RCC 7860 (cell line): ENCODE measurements around the gene ICE2.

Experiments
- DNase-seq: peaks from one replicate; pipeline ENCODE4 v3.0.0-alpha.2; 2015; ENCODE audit warnings: low spot score
- FAIRE-seq: peaks from 2 replicates; lab custom pipeline; 2012; peaks lifted over from hg19 to GRCh38; lab: Jason Lieb, UNC

ICE2 gene

DNA sequence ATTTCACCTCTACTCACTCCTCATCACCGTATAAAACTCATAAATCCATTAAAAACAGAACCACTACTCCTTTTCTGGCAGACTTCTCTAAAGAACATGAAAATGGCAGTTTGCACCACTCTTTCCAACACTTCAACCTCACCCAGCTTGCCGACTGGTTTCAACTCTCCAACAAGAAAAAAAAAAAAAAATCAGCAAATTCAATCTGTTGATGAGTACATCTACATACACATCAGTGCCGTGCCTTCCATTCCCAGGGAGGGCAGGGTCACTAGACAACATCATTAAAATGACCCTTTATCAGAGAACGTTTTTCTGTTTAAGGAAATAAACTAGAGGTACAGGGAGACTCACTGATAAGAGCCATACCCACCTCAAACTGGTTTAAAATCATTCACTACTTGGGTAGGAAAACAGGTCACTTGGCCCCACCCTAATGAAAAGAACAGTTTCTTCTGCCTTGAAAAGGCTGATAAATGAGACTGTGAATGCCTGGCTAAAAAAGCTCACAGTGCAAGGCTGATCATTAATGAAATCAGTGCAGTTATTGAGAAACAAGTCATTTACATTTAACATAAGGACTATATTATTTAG is 87.1 kb downstream of the ICE2 start:
- DNase-seq (peak; percentile 4), FAIRE-seq (no peak)

DNA sequence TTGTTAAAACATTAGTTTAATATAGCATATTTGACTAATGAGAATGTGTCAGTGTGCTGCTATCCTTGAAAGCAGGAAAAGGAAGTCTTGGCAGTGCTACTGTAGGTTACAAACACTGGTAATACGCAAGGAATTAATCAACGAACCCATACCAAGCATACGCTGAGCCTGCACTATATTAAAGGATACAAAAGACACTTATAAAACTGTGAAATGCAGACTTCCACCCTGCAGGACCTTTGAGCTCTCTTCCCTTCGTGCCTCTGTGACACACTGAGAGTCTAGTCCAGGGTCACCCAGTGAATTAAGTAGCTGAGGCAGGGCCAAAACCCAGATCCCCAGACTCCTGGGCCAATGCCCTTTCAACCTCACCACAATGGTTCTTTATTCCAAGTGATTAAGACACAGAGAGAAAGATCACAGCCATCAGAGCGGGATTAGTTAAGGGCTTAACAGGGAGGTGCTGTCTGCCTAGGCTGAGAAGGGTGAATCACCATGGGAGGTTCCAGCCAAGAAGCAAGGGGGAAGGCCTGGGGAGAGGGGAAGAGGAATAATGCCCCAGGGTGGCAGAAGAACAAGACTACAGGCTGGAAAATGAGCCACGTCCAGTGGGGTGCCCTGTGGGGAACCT is 88.0 kb downstream of the ICE2 start:
- peak; percentile 90 for DNase-seq

DNA sequence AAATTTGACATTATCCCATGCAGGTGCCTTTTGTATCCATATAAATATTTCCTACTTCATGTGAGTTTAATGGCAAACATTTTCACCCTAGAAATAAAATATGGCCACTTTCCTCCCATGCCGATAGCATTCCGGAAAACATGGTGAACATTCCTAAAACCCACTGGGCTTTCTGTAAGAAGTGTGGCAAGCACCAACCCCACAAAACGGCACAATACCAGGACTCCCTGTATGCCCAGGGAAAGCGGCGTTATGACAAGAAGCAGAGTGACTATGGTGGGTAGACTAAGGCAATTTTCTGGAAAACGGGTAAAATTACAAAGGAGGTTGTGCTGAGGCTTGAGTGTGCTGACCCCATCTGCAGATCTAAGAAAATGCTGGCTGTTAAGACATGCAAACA is 88.7 kb downstream of the ICE2 start:
- no peak for FAIRE-seq

More for the DNA sequence above, 88.0 kb downstream of the ICE2 start:
- peak; percentile 93 for FAIRE-seq

DNA sequence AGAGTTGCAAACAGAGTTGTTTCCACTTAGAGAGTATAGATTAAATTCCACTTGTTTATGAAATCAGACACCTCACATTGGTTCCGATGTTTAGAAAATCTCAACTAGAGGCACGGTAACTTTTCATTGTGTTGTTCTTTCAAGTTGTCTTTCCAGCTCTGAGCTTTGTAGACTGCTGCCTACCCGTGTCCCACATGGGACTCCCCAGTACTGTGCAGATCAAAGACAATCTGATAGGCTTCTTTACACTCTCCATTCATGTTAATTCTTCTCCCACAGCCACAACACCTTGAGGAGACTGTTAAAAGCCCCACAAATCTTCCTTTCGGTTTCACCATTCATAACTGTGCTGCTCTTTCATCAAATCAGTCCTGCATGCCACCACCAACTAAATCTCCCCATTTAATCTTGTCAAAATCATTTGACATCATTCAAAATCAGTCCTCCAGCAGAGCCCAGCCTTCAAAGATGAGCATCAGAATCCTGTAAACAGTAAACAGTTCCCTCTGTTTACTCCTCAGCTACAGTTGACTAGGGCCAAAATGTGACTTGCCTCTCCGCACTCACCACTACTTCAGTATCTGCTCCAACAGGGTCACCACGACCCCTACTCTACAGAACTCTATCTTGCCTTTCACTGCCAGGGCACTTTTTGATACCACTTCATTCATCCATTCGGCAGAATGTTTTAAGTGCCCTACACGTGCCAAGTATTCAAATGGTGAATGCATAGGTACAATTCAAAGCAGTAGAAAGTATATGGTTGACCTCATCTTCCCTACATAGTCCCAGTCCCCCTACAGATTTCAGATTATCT is 89.5 kb downstream of the ICE2 start:
- no peak for DNase-seq
- no peak for FAIRE-seq

More for the DNA sequence above, 88.7 kb downstream of the ICE2 start:
- DNase-seq = peak; percentile 2

DNA sequence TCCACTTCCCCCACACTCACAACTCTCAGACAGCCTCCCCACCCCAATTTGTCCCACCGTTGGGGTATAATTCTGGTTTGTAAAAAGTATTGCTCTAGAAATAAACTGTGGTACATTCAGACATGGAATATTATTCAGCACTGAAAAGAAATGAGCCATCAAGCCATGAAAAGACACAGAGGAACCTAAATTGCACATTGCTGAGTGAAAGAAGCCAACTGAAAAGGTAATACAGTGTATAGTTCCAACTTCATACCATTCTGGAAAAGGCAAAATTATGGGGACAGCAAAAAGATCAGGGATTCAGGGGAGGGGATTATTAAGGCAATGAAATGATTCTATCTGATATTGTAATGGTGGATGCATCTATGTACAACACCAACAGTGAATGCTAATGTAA is 91.6 kb downstream of the ICE2 start:
- no peak for FAIRE-seq
- DNase-seq = no peak

DNA sequence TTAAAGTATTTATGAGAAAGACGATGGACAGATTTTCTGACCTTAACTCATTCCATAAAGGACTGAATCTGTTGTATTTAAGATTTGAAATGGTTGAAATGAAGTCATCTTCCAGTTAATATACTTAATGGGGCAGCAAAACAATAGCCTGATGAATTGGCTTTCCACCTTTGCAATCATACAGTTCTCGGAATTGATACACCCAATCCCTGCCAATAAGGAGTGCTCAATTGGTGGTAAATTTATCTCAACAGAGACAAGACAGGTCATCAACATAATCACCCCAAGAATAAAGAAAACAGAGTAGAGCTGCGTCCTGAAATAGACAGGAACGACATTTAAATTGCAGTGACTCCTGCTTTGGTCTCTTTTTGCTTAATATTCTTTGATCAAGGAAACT is 92.3 kb downstream of the ICE2 start:
- FAIRE-seq = no peak
- DNase-seq = no peak

DNA sequence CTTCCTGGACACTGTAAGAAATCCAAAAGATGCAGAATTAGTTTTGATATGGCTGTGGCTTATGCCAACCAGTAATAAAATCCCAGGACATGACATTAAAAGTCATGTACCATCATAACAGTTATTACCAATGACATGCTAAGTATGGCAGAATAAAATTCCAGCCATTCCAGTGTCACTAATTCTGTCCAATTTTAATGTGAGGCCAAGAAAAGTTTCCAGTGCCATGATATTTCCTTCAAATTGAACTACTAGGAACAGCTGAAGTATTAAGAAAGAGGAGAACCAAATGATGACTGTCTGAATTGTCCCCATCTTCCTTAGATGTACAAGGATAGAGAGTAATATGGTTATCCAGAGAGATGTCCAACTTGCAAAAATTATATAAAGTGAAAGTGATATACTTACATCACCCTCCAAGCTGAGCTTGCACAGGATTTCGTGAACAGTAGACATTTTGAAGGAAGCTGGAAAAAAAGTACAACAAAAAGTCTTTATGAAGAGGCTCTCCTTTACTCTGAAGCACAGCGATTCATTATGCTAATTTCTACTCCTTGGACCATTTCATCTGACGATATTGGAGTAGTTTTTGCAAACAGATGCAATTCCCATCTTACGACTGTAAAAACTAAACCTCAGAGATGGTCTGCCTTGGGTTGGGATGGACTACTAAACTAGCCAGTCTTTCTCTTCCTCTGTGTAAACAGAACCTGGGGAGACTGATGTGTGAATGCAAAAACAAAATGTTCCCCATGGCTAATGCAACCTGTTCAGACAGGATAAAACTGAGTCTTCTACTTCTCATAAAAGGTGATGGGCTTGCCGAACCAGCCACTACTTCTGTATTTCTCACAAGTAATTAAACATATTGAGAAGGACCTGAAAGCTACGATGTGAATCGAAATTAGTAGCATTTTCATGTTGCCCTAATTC is 93.1 kb downstream of the ICE2 start:
- DNase-seq = no peak
- no peak for FAIRE-seq

DNA sequence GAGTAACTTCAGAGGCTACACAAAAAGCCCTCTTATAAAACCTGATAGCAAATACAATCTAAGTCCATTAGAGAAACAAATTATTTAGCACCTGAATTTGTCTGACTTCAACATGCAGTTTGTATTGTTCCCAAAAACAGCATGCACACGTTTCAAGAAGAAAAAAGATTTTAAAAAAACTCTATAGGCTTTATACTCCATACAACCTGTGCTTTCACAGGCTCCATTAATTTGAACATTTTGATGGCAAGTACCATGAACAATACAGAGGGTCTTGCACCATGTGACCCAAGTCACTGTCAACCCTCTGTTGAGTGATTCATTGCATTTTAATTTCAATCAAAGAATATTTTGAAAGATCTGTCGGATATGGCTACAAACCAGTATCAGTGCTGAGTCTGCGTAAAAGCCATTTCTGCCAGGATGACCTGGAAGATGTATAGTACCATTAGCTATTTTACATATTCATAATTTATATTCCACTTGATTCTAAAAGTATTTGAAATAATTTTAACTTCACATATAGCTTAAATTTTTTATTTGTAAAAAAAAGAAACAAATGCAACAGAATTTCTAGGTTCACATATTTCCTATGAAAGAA is 94.3 kb downstream of the ICE2 start:
- FAIRE-seq = no peak

DNA sequence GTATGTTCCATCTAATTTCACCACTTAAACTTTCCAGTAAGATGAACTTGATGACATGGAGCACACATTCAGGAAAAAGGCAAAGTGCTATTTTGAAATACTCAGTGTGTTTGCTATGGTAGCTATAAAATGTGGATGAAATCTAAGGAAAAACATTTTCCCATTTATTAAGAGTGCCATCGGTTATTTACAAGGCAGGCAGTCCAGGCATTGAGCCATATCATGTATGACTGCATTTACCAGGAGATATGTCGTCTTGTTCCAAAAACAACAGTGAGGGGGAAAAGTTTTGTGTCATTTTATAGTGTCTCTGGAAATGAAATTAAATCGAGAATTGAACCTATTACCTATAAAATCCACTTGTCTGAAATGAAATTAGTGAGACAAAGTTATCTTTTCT is 94.9 kb downstream of the ICE2 start:
- no peak for DNase-seq
- no peak for FAIRE-seq

More for the DNA sequence above, 94.3 kb downstream of the ICE2 start:
- DNase-seq = no peak

DNA sequence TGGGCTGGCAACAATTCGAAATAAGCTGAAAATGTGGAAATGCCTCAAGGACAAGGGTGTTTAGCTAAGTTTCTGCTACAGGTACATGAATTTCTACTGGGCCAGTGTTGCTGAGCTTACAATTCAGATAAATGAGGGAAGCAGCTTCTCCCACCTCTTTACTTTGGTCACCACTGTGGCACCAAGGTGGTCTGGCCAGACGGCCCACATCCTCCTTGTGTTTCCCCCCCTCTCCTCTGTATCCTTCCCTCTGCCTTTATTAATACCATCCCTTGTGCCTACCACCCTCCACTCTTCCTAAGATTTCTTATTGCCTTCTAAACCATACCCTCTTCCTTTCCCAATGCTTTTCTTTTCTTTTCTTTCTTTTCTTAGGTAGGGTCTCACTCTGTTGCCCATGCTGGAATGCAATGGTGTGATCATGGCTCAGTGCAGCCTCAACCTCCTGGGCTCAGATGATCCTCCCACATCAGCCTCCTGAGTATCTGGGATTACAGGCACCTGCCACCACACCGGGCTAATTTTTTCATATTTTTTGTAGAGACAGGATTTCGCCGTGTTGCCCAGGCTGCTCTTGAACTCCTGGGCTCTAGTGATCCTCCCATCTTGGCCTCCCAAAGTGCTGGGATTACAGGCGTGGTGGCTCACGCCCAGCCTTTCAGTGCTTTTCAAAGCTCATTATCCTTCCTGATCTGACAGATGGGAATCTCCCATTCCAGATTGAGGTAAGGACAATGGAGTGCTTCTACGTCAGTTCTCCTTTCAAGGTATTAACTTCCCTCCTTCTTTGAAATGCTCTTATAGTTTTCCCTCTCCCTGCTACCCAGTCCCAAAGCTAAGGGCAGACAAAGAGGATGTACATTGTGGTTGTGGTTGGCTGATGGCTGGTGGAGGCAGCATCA is 95.9 kb downstream of the ICE2 start:
- DNase-seq (no peak), FAIRE-seq (no peak)

DNA sequence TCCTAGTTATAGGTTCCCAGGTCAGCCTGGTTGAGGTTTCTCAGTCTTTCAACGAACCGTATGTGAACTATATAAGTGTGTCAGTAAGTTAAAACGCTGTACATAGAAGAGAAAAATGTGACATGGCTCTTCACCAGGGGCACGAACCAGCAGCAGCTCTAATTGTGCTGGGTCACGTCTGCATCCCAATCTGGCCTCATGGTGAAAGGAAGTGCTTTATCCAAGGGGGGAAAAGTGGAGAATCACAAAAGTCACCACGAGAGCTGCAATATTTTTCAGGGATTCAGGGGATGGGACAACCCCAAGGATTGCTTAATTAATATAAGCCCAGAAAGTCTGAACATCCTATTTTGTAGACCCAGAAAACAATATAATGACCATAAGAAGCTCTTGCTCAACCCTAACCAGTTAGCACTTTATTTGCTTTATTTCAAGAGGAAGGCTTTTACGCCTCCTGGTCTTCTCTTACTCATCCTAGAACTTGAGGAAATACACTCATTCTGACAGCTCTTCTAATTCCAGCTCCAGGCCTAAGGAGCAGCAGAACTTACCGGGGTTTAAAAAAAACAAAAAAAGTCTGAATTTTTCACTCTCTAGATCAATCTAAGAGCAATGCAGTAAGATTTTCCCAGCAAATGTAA is 97.7 kb downstream of the ICE2 start:
- FAIRE-seq (no peak), DNase-seq (no peak)

DNA sequence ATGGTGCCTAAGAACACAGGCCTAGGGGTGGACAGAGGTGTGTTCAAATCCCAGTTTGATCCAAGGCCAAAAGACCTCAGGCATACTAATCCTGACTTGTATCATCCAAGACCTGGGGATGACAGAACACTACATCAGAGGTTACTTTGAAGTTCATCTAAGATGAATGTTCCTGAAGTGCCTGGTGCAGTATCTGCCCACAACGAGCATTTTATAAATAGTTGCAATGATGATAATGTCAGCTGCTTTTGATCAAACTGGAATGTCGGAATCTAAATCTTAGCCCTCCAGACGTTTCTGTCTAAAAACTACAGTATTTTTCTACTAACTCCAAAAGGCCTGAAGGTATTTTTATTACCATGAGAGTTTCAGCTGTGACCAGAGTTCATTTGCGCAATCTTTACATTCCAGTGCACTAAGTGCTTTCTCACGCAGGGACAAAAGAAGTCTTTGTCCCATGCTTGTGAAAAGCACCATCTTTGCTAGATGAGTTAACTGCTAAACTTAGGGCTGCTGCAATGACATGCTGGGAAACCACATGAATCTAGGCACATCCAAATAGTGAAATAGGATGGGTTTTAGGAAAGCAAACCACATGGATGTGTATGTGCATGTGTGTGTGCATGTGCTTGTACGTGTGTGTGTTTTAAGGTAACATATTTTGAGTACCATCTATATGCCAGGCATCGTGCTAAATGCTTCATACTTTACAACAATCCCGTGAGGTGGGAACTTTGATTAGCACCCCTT is 99.2 kb downstream of the ICE2 start:
- DNase-seq = peak; percentile 55
- no peak for FAIRE-seq

DNA sequence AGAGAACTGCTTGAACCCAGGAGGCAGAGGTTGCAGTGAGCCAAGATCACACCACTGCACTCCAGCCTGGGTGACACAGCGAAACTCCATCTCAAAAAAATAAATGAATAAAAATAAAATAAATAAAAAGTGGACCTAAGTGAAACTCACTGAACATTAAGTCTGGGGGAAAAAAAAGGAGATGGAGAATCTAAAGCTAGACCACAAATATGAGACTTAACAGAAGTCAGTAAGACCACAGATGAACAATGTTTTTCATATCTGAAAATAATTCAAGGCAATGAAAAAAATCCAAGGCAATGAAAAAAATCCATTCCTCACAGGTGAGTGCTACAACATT is 99.8 kb downstream of the ICE2 start:
- no peak for FAIRE-seq

DNA sequence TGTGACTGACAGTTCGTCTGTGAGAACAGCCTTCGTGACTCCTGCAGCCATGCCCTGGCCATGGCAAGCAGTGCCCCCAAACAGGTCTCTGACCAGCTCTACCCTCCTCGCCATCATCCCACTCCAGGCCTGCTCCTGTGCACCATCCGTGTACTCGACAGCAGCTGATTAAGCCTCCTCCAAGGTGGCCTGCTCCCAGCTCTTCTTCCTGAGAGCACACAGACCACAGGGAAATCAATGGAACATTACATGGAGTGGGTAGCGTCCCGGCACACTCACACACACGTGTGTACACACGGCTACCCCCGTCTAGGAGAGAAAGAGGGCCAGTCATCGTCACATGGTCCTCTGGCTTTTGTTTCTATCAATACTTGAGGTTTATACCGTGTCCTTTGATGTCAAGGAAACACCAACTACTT is 102.3 kb downstream of the ICE2 start:
- DNase-seq = no peak
- FAIRE-seq = no peak

More for the DNA sequence above, 99.8 kb downstream of the ICE2 start:
- DNase-seq = no peak

DNA sequence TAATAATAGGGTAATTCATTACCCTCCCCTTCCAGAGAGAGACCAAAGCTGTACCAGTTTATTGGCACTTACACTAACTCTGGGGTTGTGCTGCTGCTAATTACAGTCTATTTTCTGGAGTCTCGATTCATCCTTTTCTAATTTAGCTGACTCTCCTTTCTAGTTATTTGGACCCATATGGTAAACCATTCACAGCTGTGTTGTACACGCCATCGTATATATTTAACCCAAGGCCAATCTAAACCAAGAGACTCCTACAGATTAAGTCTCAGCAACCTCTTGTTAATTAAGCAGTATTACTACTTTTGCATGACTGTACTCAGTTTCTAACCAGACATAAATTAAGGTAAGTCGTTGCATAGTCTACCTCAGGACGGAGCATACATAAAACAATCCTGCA is 103.6 kb downstream of the ICE2 start:
- DNase-seq (no peak), FAIRE-seq (no peak)

DNA sequence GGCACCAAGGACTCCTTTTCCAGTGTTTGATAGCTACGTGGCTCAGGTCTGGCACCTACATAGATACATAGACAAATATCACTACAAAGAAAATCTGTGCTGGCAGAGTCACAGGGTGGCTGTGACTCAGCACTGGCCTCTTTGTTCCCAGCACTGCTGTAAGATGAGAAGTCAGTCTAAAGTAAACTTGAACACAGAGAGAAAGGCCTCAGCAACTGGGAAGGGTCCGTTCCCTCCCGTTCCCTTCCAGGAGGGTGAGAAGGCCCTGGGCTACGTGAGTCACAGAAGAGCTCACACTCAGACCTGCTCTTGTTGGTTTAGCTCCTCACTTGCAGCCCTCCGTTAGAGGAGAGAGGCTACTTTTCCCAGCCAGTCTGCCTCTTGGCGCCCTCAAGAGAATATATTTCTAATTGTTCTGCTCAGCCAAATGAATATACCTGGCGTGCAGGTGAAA is 104.3 kb downstream of the ICE2 start:
- FAIRE-seq = peak; percentile 92
- DNase-seq = peak; percentile 98

DNA sequence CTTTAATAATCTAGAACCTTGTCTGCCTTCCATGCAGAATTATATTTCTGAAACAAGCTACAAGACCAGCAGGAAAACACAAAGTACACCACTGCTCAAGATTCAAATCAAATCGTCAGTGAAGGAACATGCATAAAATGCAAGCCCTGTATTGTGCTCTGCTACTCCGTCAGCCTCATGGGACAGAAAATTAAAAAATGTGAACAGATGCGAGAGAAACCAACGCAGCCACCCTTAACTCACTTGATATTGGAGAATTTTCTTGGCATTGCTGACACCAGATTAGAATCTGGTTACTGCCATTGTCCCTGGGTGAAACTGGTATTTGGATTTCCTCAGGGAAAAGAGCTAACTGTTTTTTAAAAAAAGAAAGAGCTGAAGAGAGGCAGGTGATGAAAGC is 104.7 kb downstream of the ICE2 start:
- FAIRE-seq (no peak), DNase-seq (no peak)

DNA sequence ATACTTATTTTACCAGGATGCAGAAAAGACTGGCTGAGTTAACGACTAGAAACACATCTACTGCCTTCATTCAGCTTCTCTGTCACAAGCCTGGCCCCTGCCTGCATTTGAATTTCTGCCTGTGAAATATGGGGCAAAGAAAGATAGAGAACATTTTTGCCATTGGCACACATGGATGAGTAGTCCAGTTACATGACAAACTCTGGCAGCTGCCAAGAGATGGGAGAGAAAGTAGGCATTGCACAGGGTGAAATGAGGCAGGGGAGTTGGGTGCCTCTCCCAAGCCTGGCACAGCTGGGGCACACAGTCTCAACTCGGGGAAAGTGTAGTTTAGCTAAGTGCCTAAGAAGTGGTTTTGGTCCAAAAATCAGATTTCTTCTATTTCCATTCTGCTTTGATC is 105.2 kb downstream of the ICE2 start:
- FAIRE-seq = no peak
- no peak for DNase-seq
